Measurements from ENCODE around the gene PRKG1. TPM values are rescaled to one million over a fixed set of nuclear protein-coding genes. Genes with fewer than 3 reads are reported as not detected.

PRKG1 gene
- total RNA-seq, 1 experiment from 2014 or later, result 16.5 TPM

DNA sequence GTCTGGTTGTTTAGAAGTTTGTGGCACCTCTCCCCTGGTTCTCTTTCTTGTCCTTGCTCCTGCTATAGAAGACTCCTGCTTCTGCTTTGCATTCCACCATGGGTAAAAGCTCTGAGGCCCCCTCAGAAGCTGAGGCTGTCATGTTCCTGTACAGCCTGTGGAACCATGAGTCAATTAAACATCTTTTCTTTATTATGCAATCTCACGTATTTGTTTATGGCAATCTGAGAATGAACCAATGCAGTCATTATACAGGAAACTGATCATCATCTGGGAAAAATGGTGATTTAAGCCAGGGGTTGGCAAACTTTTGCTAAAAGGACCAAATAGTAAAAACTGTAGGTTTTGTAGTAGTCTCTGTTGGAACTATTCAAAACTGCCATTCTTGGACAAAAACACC is 449.8 kb downstream of the PRKG1 start:
- peaks cover 15% of the 10 kb centered on the region for H3K4me1 Mint-ChIP-seq
- CTCF ChIA-PET, result no interaction called here
- no peaks in the 10 kb centered on the region for H3K9me3 Mint-ChIP-seq
- no peak overlapping the region for H3K4me3 Mint-ChIP-seq
- TF ChIP-seq ZNF317 (CRISPR knock-in tag; IDR thresholded peaks at IDR 0.05; ENCODE audit: borderline replicate concordance, low read depth), result no peak
- TF ChIP-seq, protein P1, sequence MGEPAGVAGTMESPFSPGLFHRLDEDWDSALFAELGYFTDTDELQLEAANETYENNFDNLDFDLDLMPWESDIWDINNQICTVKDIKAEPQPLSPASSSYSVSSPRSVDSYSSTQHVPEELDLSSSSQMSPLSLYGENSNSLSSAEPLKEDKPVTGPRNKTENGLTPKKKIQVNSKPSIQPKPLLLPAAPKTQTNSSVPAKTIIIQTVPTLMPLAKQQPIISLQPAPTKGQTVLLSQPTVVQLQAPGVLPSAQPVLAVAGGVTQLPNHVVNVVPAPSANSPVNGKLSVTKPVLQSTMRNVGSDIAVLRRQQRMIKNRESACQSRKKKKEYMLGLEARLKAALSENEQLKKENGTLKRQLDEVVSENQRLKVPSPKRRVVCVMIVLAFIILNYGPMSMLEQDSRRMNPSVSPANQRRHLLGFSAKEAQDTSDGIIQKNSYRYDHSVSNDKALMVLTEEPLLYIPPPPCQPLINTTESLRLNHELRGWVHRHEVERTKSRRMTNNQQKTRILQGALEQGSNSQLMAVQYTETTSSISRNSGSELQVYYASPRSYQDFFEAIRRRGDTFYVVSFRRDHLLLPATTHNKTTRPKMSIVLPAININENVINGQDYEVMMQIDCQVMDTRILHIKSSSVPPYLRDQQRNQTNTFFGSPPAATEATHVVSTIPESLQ (CRISPR knock-in tag; IDR thresholded peaks at IDR 0.05), result no peak
- no peak for TF ChIP-seq FOXJ3 (CRISPR knock-in tag; IDR thresholded peaks at IDR 0.05; ENCODE audit: borderline replicate concordance)
- no peak for TF ChIP-seq RORB (CRISPR knock-in tag; IDR thresholded peaks at IDR 0.05)
- TF ChIP-seq, protein P2, sequence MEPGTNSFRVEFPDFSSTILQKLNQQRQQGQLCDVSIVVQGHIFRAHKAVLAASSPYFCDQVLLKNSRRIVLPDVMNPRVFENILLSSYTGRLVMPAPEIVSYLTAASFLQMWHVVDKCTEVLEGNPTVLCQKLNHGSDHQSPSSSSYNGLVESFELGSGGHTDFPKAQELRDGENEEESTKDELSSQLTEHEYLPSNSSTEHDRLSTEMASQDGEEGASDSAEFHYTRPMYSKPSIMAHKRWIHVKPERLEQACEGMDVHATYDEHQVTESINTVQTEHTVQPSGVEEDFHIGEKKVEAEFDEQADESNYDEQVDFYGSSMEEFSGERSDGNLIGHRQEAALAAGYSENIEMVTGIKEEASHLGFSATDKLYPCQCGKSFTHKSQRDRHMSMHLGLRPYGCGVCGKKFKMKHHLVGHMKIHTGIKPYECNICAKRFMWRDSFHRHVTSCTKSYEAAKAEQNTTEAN (CRISPR knock-in tag; IDR thresholded peaks at IDR 0.05), result no peak
- no peak for TF ChIP-seq SMAD3 (CRISPR knock-in tag; IDR thresholded peaks at IDR 0.05; ENCODE audit: borderline replicate concordance)
- TF ChIP-seq JAZF1 (CRISPR knock-in tag; IDR thresholded peaks at IDR 0.05), result no peak
- no peak for TF ChIP-seq ZNF138 (CRISPR knock-in tag; conservative IDR thresholded peaks at IDR 0.05)
- TF ChIP-seq TCF7 (CRISPR knock-in tag; IDR thresholded peaks at IDR 0.05; ENCODE audit: low read depth), result no peak
- TF ChIP-seq, protein P3, sequence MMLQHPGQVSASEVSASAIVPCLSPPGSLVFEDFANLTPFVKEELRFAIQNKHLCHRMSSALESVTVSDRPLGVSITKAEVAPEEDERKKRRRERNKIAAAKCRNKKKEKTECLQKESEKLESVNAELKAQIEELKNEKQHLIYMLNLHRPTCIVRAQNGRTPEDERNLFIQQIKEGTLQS (CRISPR knock-in tag; conservative IDR thresholded peaks at IDR 0.05), result no peak
- TF ChIP-seq MYBL2 (CRISPR knock-in tag; IDR thresholded peaks at IDR 0.05), result no peak
- TF ChIP-seq JUN (CRISPR knock-in tag; IDR thresholded peaks at IDR 0.05), result no peak
- no peak for DNase-seq (ENCODE audit: low spot score)
- no peak for ATAC-seq
- no peaks in the 10 kb centered on the region for H3K36me3 Mint-ChIP-seq
- H3K27me3 Mint-ChIP-seq (ENCODE audit: low read depth), result no peaks in the 10 kb centered on the region
- no peak overlapping the region for H3K27ac Mint-ChIP-seq
- POLR2A ChIA-PET, result no interaction called here

DNA sequence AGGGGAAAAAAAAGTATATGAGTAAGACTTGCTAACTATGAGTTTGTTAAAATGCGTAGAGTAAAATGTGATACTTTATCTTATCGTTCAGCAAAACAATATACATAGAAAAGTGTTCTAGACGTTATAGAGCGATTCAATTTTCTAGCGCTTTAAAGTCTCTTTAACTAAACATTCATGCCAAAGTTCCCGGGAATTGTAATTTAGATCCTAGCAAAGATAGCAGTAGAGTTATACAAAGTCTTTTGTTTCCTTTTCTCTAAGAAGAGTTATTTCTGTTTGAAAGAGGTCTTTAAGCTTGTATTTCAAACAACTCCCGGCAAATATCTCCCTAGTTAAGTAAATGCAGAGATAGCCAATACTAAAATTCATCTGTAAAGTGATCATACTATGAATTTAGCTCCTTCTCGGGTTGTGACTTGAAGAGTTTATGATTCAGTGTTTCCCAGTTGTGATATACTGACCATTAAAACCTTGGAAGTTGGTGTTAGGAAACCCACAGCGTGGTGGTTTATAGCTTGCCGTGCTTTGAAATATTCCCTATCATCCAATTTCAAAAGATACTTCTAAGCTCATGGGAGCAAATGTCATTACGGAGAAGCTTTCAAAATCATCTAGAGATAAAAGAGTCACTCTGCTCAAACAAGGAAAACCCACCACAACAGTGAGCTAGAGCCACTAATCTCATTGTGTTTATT is 453.4 kb downstream of the PRKG1 start:
- H3K9me3 Mint-ChIP-seq, result no peaks in the 10 kb centered on the region
- CTCF ChIA-PET, result interaction anchor here (1.1 kb wide), 1 partner anchor 47 kb away, joined by 3 read pairs; no protein-coding TSS in a partner anchor
- H3K4me1 Mint-ChIP-seq, result peaks cover 15% of the 10 kb centered on the region
- no peaks in the 10 kb centered on the region for H3K27me3 Mint-ChIP-seq (ENCODE audit: low read depth)
- H3K27ac Mint-ChIP-seq, result no peak overlapping the region
- DNase-seq (ENCODE audit: low spot score) (no peak), ATAC-seq (no peak)
- no peaks in the 10 kb centered on the region for H3K36me3 Mint-ChIP-seq
- H3K4me3 Mint-ChIP-seq, result no peak overlapping the region
- POLR2A ChIA-PET, result no interaction called here
- TF ChIP-seq, protein P4, sequence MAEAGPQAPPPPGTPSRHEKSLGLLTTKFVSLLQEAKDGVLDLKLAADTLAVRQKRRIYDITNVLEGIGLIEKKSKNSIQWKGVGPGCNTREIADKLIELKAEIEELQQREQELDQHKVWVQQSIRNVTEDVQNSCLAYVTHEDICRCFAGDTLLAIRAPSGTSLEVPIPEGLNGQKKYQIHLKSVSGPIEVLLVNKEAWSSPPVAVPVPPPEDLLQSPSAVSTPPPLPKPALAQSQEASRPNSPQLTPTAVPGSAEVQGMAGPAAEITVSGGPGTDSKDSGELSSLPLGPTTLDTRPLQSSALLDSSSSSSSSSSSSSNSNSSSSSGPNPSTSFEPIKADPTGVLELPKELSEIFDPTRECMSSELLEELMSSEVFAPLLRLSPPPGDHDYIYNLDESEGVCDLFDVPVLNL (CRISPR knock-in tag; IDR thresholded peaks at IDR 0.05; ENCODE audit: borderline replicate concordance, low read depth), result no peak
- TF ChIP-seq KAT7 (CRISPR knock-in tag; IDR thresholded peaks at IDR 0.05; ENCODE audit: borderline replicate concordance), result no peak
- no peak for TF ChIP-seq IRF2 (CRISPR knock-in tag; IDR thresholded peaks at IDR 0.05; ENCODE audit: borderline replicate concordance, low read depth)
- TF ChIP-seq, protein P5, sequence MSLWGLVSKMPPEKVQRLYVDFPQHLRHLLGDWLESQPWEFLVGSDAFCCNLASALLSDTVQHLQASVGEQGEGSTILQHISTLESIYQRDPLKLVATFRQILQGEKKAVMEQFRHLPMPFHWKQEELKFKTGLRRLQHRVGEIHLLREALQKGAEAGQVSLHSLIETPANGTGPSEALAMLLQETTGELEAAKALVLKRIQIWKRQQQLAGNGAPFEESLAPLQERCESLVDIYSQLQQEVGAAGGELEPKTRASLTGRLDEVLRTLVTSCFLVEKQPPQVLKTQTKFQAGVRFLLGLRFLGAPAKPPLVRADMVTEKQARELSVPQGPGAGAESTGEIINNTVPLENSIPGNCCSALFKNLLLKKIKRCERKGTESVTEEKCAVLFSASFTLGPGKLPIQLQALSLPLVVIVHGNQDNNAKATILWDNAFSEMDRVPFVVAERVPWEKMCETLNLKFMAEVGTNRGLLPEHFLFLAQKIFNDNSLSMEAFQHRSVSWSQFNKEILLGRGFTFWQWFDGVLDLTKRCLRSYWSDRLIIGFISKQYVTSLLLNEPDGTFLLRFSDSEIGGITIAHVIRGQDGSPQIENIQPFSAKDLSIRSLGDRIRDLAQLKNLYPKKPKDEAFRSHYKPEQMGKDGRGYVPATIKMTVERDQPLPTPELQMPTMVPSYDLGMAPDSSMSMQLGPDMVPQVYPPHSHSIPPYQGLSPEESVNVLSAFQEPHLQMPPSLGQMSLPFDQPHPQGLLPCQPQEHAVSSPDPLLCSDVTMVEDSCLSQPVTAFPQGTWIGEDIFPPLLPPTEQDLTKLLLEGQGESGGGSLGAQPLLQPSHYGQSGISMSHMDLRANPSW (CRISPR knock-in tag; conservative IDR thresholded peaks at IDR 0.05; ENCODE audit: low read depth), result no peak
- TF ChIP-seq, protein P6, sequence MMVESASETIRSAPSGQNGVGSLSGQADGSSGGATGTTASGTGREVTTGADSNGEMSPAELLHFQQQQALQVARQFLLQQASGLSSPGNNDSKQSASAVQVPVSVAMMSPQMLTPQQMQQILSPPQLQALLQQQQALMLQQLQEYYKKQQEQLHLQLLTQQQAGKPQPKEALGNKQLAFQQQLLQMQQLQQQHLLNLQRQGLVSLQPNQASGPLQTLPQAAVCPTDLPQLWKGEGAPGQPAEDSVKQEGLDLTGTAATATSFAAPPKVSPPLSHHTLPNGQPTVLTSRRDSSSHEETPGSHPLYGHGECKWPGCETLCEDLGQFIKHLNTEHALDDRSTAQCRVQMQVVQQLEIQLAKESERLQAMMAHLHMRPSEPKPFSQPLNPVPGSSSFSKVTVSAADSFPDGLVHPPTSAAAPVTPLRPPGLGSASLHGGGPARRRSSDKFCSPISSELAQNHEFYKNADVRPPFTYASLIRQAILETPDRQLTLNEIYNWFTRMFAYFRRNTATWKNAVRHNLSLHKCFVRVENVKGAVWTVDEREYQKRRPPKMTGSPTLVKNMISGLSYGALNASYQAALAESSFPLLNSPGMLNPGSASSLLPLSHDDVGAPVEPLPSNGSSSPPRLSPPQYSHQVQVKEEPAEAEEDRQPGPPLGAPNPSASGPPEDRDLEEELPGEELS (CRISPR knock-in tag; IDR thresholded peaks at IDR 0.05), result no peak
- TF ChIP-seq EMX1 (CRISPR knock-in tag; IDR thresholded peaks at IDR 0.05), result no peak
- TF ChIP-seq ZNF423 (CRISPR knock-in tag; IDR thresholded peaks at IDR 0.05), result no peak
- TF ChIP-seq, protein P7, sequence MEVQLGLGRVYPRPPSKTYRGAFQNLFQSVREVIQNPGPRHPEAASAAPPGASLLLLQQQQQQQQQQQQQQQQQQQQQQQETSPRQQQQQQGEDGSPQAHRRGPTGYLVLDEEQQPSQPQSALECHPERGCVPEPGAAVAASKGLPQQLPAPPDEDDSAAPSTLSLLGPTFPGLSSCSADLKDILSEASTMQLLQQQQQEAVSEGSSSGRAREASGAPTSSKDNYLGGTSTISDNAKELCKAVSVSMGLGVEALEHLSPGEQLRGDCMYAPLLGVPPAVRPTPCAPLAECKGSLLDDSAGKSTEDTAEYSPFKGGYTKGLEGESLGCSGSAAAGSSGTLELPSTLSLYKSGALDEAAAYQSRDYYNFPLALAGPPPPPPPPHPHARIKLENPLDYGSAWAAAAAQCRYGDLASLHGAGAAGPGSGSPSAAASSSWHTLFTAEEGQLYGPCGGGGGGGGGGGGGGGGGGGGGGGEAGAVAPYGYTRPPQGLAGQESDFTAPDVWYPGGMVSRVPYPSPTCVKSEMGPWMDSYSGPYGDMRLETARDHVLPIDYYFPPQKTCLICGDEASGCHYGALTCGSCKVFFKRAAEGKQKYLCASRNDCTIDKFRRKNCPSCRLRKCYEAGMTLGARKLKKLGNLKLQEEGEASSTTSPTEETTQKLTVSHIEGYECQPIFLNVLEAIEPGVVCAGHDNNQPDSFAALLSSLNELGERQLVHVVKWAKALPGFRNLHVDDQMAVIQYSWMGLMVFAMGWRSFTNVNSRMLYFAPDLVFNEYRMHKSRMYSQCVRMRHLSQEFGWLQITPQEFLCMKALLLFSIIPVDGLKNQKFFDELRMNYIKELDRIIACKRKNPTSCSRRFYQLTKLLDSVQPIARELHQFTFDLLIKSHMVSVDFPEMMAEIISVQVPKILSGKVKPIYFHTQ (CRISPR knock-in tag; IDR thresholded peaks at IDR 0.05), result no peak
- TF ChIP-seq, protein P8, sequence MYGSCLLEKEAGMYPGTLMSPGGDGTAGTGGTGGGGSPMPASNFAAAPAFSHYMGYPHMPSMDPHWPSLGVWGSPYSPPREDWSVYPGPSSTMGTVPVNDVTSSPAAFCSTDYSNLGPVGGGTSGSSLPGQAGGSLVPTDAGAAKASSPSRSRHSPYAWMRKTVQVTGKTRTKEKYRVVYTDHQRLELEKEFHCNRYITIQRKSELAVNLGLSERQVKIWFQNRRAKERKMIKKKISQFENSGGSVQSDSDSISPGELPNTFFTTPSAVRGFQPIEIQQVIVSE (CRISPR knock-in tag; IDR thresholded peaks at IDR 0.05; ENCODE audit: borderline replicate concordance), result no peak
- TF ChIP-seq NR2C2 (CRISPR knock-in tag; IDR thresholded peaks at IDR 0.05), result no peak

Measured in WTC11 (cell line).